Anterior cingulate cortex (tissue), 58 donors: Measurements from ENCODE around the gene ETS2.

Experiments used
- DNase-seq, 58 donors: peaks; one replicate each; lab custom pipeline; 2025; lab: John Stamatoyannopoulos, UW

Gene ETS2

DNA sequence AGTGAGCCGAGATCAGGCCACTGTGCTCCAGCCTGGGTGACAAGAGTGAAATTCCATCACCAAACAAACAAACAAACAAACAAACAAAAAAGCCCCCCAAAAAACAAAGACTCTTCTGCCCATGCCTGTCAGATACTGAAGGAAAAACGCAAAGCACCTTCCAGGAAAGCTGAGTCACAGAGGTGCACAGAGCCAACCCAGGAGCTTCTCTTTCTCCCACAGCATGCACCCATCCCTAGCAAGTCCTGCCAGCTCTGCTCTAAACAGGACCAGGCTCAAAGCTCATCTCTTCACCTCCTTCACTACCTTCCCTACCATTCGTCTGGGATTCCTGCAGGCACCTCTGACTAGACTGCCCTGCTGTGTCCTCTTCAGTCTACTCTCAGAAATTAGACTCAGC is 46.5 kb downstream of the ETS2 start:
- no peak for DNase-seq

- no peak for DNase-seq
Measured at GRCh38 chr21:38852708-38853107, 47.0 kb downstream of the ETS2 start.

DNA sequence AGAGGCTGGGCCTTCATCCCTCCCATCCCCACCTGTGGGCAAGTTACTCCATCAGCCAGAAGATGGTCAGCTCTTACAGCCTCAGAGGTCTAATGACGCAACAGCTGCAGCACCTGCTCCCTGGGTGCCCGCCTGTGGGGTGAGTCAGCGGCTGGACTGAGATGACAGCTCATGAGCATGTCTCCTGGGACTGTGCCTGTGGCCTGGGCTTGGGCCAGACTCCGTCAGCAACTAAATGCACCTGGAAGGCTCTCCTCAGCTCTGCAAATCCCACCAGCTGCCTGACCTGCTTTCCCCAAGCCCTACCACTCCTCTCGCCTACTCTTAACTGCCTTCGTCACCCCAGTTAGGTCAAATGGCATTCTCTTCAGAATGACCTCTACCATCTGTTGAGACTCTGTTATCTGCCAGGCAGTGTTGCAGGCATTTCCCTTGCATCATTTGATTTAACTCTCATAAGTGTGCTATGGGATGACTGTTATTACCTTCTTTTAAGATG is 47.7 kb downstream of the ETS2 start:
- DNase-seq = no peak

DNA sequence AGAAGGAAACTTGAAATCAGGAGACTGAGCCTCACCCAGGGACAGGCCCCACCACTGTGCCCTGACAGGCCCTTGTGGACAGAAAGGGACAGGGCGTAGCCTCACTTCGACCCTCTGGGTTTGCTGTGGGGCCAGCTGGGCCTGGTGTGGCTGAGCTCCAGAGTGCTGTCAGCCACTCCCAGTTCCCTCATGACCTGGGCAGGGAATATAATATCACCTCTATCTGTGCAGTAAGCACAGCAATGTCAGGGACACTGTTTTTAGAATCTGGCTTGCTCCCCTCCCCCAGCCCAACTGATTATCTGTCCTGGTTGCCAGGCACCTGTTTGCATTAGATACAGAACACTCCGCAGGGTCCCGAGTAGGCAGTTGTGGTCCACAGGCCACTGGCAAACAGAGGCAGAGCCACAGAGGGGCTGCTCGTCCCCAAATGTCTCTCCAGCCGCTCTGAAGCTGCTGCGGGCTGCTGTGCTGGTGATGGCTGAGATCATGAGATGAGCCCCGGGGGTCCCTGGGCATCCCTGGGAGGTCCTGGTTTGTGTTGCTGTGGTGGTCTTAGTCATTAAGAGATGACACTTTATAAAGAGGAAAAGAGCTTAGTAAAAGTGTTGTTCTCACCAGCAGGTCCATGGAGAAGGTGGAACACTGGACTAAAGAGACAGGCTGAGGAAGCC is 51.6 kb downstream of the ETS2 start:
- DNase-seq = no peak

DNA sequence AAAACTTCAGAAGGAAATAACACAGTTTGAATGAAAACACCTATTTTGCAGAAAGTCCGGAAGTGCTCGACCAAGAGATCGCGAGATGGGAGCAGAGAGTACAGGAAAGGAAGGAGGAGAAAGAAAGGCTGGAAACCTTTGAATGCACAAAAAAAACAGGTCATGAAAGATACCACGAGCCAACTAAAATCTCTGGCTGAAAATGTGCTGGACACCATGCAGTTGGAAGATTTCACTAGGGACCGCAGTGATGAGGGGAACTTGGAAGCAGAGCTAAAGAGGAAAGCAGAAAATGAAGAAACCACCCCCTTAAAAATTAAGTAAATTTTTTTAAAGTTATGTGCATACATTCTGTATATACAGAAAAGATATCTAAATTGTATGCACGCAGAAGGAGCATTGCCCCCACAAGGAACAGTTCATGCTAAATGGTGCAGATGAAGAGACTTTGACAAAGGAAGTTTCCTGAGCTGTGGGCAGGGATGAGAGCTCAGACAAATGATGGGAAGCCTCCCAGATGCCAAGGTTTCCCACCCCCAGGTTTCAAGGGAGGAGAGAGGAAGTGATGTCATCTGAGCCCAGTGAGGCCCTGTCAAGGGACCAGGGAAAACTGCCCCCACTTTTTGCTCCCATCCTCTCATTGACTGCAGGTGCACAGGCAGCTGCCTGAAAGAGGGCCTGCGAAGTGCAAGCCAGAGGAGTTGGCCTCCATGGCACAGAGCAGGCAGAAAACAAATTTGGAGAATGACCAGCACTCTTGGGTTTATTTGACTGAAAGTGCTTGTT is 52.5 kb downstream of the ETS2 start:
- DNase-seq = no peak

DNA sequence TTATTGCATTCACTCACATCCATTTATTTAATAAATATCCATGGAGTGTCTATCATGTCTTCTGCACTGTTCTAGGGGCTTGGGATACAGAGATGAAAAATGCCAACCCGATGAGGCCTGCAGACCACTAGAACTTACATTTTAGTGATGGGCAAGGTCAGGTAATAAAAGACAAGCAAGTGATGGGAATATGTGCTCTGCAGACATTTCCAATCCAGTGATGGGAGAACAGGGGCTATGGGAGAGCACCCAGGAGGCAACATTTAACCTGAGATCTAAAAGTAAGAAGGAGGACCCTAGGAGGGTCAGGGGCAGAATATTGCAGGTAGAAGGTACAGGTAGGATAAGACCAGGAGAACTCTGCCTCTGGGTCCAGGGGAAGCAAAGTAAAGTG is 53.1 kb downstream of the ETS2 start:
- no peak for DNase-seq

- DNase-seq = no peak
Measured at GRCh38 chr21:38859852-38860251, 54.1 kb downstream of the ETS2 start.

- DNase-seq = peak in 1 of 58 donors; percentile 10
Measured at GRCh38 chr21:38861056-38861455, 55.3 kb downstream of the ETS2 start.

DNA sequence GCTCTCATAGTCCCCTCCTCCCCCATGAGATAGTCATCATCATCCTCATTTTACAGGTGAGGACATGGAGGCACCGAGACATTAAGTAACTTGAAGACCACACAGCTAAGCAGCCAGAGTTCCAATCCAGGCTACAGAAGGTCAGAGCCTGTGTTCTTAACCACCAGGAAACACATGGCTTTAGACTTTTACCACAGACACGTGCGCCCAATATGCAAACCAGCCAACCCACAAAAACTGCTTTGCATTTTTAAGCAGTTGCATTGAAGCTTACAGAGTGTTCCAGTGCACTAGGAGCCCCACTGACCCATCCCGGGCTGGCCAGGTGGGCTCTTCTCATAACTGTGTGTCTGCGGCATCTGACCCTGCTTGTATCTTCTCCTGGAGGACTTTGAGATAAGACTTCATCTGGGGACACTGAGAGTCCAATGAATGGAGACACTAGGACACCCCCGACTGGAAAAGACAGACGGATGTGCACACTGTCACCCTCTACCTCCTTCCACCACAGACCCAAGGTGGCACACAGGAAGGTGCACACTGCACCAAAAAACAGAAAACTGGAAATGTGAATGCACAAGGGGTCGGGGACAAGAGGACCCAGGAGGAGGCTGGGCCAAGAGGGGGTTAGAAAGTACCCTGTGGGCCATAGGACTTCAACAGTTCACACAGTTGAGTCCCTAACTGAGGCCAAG is 56.4 kb downstream of the ETS2 start:
- no peak for DNase-seq

DNA sequence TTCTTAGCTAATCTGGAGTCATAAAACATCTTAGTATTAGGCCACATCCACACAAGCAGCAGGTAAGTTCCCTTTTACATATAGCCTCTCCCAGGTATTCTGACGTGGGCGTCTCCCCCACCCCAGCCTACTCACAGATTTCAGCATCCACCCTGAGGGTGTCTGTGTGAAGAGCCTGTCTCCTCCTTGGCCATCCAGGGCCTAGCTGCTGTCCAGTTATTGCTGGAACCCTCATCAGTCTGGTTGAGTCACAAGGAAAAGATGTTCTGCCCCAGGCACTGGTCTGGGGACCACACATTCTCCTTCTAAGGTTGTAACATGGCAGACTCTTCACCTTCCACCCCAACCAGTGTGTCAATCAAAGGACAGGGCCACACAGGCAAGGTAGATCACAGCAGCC is 57.6 kb downstream of the ETS2 start:
- DNase-seq = no peak

DNA sequence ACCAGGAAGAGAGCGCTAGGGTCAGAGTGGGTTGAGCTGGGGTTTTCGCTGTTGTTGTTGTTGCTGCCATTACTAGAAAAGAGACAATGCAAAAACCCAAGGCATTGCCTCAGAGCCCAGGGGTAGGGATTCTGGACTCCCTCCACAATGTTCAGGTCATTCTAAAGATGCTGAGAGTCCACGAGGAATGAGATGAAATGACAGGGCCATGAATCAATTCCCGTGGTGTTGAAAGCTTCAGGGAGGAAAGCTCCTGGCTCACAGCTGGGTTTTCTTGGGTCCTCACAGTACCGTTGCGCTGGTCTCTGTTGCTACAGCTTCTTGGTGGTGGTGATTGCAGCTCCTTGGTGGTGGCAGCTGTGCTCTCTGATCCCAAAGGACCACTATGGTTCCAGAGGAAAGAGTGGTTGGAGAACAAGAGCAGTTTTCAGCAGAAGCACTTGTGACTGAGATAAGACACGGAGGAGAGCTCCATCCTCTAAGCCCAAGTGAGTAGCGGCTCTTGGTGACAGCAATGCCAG is 58.2 kb downstream of the ETS2 start:
- no peak for DNase-seq

- DNase-seq = no peak
Measured at GRCh38 chr21:38864964-38865363, 59.2 kb downstream of the ETS2 start.

DNA sequence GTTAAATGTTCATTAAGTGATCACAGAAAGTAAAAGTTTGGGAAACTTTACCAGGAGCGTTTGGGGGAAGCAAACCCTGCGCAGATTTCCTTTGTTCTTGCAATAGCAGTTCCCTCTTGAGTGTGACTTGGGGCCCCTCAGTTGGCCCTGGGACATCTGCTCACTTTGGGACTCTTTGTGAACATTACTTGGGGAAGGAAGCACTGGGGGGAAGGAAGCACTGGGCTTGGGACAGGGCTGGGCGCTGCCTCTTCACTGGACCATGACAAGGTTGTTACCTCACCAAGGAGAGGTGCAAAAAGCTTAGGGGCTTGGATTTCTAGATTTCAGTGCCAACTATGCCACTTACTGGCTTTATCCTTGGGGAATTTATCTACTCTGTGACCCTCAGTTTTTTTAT is 63.5 kb downstream of the ETS2 start:
- DNase-seq = peak in 1 of 58 donors; percentile 23

DNA sequence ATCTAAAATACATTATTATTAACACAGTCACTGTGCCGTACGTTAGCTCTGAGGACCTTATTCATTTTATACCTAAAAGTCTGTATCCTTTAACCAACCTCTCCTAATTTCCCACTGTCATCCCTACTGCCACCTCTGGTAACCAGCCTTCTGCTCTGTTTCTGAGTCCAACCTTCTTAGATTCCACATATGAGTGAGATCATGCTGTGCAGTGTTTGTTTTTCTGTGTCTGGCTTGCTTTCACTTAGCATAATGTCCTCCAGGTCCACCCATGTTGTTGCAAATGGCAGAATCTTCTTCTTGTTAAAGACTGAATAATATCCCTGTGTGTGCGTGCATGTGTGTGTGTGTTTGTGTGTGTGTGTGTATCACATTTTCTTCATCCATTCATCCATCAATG is 64.2 kb downstream of the ETS2 start:
- DNase-seq = no peak
